Stimulated activated CD8-positive, alpha-beta memory T cell treated with anti-CD3 and anti-CD28 coated beads, Interleukin-12 subunit alpha, Interleukin-12 subunit beta, amount 100 ng/mL, for 24 hours (primary cell): ENCODE measurements around the gene UBXN2A.

ENCODE experiments used
- DNase-seq: peaks from one replicate; pipeline ENCODE4 v3.0.0-alpha.2; 2020; ENCODE audit errors: extremely low read depth

The UBXN2A gene

DNA sequence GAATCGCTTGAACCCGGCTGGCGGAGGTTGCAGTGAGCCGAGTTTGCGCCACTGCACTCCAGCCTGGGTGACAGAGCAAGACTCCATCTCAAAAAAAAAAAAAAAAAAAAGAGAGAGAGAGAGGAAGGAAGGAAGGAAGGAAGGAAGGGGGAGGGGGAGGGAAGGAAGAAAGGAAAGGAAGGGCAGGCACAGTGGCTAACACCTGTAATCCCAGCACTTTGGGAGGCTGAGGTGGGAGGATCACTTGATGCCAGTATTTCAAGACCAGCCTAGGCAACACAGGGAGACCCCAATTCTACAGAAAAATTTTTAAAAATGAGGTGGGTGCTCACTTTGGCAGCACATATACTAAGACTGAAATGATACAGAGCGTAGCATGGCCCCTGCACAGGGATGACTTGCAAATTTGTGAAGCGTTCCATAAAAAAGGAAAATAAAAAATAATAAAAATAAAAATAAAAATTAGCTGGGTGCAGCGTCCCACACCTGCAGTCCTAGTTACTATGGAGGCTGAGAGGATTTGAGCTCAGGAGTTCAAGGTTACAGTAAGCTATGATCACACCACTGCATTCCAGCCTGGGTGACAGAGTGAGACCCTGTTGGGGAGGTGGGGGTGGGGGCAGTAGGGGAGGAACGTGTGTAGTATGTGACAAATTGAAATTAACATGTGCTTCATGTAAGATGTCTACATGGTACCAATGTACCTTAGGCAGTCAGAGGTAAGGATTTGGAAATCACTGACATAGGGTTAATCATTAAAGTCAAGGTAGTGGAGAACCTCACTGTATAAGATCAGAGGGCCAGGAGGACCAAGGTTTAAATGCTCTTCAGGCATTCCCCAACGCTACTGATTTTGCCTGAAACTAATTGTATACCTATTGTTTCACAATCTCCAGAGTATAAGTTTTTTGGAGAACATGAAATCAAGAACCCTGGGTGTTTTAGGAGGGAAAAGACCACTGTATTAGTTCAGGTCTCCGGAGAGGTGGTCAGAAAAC is 105.5 kb downstream of the UBXN2A start:
- DNase-seq = no peak

DNA sequence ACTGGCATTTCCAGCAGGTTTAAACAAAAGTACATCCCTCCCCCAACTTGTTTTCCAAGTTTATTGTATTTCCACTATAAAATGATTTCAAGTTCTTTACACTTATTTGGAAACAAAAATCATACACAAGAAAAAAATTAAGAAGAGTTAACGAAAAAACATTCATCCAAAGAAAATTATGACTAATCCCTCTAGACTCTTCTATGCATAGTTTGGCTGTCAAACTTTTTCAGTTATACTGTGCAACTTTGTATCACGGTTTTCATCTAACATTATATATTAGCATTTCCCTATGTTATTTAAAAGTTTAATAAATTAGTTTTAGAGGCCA is 106.3 kb downstream of the UBXN2A start:
- no peak for DNase-seq

- peak; percentile 88 for DNase-seq
Measured at GRCh38 chr2:24046930-24047702, 106.9 kb downstream of the UBXN2A start, which contains the start of gene WDCP. TSS of gene WDCP (minus strand) at chr2:24047391. CDS start at chr2:24039494, 7,897 bp downstream.

DNA sequence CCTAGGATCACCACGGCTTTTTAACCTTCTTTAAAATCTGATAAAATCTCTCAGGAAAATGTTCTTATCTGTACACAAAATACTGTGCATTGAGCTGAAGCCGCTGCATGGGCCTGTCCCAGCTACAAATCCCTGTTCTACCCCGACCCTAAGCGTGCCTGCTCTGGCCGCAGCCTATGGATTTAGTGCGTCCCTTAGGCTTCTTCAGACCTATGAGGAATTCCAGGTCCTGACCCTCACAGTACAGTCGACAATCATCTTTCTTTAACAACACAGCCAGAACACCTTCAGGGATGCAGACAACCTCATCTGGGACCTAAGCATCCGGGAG is 107.4 kb downstream of the UBXN2A start:
- DNase-seq = no peak

GRCh38 chr2:24048769-24049484 is 108.7 kb downstream of the UBXN2A start:
- DNase-seq = no peak

DNA sequence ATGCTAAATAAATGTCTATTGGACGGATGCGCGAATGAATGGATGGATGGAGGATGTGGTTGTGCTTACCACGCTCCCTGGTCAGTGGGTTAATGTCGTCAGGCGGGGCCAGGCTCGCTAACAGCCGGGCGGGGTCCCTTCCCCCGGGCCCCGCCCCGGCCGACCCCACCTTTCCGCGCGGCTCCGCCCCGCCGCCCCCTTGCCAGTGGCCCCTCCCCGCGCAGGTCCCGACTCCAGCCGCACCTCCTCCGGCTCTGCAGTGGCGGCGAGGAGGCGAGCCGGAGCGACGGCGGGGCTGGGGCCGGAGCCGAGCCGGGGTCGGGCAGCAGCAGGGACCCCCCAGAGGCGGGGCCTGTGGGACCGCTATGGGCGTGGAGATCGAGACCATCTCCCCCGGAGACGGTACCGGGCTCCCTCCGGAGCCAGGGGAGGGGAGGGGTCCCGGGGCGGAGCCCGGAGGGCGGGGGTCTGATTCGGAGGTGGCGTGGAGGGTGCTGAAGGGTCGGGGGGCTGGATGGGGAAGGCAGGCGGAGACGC is 109.3 kb downstream of the UBXN2A start, which contains the start of gene FKBP1B:
Gene FKBP1B (plus strand): TSS at position 257 of the 537 bp plus-strand sequence. CDS start 109 bp downstream, at position 366.
- peak; percentile 23 for DNase-seq

- DNase-seq = no peak
Measured at GRCh38 chr2:24050041-24050979, 110.0 kb downstream of the UBXN2A start.

DNA sequence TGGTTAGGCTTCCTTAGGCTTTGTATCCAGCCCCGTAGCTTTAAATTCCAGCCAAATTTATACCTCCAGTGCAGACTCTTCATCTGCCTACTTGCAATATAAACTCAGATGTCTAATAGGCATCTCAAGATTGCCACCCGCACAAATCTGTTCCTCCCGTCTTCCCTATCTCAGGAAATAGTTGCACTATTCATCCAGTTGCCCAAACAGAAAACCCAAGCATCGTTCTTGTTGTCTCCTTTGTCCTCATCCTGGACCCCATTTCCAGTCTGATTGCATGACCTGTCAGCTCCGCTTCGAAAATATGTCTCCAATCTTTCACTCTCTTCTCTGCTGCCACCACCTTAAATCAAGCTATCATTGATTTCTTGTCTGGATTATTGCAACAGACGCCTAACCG is 111.6 kb downstream of the UBXN2A start:
- no peak for DNase-seq

GRCh38 chr2:24052951-24053350 is 112.7 kb downstream of the UBXN2A start:
- DNase-seq = no peak
